Stimulated activated CD4-positive, alpha-beta T cell treated with anti-CD3 and anti-CD28 coated beads, Interleukin-2, amount 100 ng/mL, for 4 hours (primary cell): ENCODE measurements around the gene HEXIM1.

Source experiments
- DNase-seq: peaks from one replicate; pipeline ENCODE4 v3.0.0-alpha.2; 2020; ENCODE audit warnings: low read depth

Gene HEXIM1

GRCh38 chr17:45146890-45147580 is 1.2 kb upstream of the HEXIM1 start:
- DNase-seq, result no peak

DNA sequence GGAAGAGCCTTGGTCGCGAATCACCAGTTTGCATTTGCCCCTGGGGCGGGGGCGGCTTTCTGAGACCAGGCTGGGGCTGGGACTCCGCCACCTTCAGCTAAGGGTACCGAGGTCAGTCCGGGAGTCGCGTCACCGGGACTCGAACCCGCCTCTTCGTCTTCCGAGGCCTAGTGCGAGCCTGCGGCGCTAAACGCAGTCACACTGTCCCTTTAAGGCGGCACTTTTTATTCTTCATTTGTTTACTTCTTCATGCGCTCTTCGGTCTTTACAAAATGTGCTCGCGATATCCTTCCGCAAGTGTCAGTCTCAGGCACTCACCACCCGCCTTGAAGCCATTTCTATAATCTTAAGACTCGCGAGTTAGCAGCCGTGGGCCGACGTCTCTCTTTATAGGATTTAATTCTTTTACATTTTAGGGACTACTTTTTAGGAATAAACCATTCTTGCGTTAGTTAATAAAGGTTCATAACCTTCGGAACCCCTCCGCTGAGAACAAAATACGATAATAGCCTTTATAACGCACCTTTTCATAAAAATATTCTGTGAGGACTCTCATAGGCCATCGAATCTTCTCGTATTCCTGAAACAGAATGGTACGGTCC is 593 bp upstream of the HEXIM1 start:
- DNase-seq, result peak; percentile 63

GRCh38 chr17:45149037-45149668 is 878 bp downstream of the HEXIM1 start:
- DNase-seq, result peak; percentile 51

DNA sequence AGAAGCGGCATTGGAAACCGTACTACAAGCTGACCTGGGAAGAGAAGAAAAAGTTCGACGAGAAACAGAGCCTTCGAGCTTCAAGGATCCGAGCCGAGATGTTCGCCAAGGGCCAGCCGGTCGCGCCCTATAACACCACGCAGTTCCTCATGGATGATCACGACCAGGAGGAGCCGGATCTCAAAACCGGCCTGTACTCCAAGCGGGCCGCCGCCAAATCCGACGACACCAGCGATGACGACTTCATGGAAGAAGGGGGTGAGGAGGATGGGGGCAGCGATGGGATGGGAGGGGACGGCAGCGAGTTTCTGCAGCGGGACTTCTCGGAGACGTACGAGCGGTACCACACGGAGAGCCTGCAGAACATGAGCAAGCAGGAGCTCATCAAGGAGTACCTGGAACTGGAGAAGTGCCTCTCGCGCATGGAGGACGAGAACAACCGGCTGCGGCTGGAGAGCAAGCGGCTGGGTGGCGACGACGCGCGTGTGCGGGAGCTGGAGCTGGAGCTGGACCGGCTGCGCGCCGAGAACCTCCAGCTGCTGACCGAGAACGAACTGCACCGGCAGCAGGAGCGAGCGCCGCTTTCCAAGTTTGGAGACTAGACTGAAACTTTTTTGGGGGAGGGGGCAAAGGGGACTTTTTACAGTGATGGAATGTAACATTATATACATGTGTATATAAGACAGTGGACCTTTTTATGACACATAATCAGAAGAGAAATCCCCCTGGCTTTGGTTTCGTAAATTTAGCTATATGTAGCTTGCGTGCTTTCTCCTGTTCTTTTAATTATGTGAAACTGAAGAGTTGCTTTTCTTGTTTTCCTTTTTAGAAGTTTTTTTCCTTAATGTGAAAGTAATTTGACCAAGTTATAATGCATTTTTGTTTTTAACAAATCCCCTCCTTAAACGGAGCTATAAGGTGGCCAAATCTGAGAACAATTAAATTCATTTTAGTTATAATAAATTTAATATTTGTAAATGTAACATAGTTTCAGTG is 1.7 kb downstream of the HEXIM1 start:
- DNase-seq, result no peak

- no peak for DNase-seq
These were observed 2.9 kb downstream of the HEXIM1 start for GRCh38 chr17:45150911-45151809.

DNA sequence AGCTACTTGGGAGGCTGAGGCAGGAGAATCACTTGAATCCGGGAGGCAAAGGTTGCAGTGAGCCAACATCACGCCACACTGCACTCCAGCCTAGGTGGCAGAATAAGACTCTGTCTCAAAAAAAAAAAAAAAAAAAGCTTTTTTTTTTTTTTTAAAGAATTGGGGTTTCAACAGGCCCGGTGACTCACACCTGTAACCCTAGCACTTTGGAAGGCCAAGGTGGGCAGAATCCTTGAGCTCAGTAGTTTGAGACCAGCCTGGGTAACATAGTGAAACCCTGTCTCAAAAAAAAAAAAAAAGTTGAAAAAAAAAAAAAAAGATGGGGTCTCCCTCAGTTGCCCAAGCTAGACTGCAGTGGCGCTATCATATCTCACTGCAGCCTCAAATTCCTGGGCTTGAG is 6.8 kb downstream of the HEXIM1 start:
- no peak for DNase-seq

DNA sequence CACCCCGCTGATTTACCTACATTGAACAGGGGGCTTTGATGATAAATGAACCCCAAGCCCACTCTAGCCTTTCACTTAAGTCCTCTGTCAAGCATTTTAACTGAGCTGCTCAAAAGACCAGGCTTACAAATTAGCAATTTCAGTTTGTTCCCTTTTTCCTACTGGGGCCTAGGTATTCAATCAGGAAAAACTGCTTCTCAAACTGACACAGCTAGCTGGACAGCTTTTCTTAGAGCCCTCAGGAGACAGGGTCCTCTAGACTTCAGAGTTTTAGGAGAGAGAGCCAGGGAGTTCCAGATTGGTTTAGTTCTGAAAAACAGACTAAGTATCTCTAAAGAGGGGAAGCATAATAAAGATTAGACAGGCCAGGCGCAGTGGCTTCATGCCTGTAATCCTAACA is 7.2 kb downstream of the HEXIM1 start:
- no peak for DNase-seq

DNA sequence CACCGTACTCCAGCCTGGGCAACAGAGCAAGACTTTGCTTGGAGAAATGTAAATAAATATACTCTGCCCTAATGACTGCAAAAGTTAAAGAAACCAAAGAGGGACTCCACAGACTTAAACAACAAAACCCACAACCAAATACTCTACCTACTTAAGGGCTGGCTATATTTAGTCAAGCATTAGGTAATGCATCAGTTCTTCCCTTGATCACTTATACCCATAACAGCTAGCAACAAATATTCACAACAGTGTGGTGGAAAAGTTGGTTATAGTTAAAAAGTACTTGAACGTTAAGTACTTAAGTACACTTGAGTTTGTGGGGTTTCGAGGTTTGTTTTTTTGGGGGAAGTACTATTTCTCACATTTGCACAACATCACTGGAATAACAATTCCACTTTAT is 8.0 kb downstream of the HEXIM1 start:
- DNase-seq, result no peak

GRCh38 chr17:45160447-45161287 is 12.4 kb downstream of the HEXIM1 start:
- DNase-seq, result peak; percentile 51

- peak; percentile 96 for DNase-seq
These were observed 13.2 kb downstream of the HEXIM1 start, which contains the start of gene HEXIM2 for GRCh38 chr17:45161288-45162024. TSS of gene HEXIM2 (plus strand) at chr17:45161875. CDS start at chr17:45162794, 919 bp downstream.

DNA sequence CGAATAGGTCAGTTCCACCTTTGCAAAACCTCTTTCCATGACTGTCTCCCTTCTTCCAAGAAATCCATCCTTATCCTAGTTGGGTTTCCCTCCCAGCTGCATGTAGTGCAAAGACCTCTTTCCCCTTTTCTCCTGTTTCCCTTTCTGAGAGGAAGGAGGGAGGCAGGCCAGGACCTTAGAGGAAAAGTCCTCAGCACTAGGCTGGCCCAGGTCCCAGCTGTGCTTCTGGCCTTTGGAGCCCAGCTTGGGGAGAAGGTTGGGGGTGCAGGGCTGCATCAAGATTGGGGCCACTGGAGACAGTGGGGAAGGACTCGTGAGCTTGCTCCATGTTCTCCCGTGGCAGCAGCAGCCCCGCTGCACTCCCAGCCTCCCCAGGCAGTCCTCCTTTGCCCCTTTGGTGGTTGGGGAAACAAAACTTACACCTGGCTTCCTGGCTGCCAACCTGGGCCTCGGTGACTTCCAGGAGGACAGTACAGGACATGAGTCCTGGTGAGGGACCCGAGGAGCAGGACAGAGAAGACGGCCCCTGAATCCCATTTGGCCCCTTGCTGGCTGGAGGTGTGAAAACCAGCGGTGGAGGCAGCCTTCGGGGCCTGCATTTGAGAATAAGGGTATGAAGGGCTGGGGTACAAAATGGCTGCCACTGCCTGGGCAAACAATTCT is 13.9 kb downstream of the HEXIM1 start:
- DNase-seq, result no peak

GRCh38 chr17:45164734-45165269 is 16.5 kb downstream of the HEXIM1 start:
- DNase-seq, result no peak

DNA sequence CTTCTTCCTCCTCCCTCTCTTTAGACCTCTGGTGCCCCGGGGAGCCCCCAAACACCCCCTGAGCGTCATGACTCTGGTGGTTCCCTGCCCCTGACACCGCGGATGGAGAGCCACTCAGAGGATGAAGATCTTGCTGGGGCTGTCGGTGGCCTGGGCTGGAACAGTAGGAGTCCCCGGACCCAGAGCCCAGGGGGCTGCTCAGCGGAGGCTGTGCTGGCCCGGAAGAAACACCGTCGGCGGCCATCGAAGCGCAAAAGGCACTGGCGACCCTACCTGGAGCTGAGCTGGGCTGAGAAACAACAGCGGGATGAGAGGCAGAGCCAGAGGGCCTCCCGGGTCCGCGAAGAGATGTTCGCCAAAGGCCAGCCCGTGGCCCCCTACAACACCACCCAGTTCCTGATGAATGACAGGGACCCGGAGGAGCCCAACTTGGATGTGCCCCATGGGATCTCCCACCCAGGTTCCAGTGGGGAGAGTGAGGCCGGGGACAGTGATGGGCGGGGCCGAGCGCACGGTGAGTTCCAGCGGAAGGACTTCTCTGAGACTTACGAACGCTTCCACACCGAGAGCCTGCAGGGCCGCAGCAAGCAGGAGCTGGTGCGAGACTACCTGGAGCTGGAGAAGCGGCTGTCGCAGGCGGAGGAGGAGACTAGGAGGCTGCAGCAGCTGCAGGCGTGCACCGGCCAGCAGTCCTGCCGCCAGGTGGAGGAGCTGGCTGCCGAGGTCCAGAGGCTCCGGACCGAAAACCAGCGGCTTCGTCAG is 20.9 kb downstream of the HEXIM1 start:
- no peak for DNase-seq

GRCh38 chr17:45170280-45170930 is 22.1 kb downstream of the HEXIM1 start:
- no peak for DNase-seq

- no peak for DNase-seq
These were observed 22.7 kb downstream of the HEXIM1 start for GRCh38 chr17:45170931-45171337.

DNA sequence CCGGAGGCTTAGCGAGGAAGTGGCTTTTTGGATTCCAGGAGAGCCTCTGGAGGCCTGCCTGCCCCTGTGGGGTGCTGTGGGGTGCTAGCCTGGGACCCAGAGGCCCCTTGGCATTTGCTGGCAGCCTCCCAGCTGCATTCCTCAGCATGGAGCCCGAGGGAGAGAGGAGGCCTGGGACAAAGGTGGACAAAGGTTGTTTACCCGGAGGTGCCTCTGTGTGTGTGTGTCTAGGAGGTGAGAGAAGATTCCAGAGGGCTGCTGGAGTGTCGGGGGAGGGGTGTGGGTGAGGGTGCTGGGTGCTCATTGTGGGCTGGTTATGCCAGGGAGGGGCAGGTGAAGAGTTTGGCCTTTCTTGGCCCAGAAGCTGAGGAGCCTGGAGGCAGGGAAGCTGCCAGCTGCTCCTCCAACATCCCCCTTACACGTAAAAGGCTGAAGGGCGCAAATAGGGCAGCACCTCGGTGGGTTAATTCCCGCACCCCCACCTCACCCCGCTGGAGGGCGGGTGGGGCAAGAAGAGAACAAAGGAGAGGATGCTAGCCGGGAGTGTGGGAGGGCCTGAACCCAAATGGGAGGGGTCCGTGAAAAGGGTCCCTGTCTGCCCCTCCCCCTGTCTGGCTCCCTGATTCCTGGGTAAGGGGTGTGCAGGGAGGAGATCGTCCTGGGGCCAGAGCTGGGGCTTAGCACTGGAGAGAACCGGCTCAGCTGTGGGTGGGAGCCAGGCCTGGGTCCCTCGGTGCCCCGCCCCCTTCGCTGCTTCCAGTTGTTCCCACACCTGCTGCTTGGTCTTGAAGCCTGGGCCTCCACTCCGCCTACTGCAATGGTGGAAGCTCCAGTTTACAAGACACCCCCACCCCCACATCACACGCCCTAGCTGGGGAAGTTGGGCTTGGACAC is 23.3 kb downstream of the HEXIM1 start:
- DNase-seq, result no peak
